C4-2B (cell line): ENCODE measurements around the gene GOLT1A.

Source experiments
- CTCF ChIP-seq: fragments of 450-650 bp; conservative IDR thresholded peaks from 2 replicates; pipeline ENCODE4 v1.5.1; 2017; ENCODE audit warnings: mild to moderate bottlenecking
- ZFX ChIP-seq: fragments of 450-650 bp; IDR thresholded peaks from 2 replicates; pipeline ENCODE4 v1.6.1; 2017

DNA sequence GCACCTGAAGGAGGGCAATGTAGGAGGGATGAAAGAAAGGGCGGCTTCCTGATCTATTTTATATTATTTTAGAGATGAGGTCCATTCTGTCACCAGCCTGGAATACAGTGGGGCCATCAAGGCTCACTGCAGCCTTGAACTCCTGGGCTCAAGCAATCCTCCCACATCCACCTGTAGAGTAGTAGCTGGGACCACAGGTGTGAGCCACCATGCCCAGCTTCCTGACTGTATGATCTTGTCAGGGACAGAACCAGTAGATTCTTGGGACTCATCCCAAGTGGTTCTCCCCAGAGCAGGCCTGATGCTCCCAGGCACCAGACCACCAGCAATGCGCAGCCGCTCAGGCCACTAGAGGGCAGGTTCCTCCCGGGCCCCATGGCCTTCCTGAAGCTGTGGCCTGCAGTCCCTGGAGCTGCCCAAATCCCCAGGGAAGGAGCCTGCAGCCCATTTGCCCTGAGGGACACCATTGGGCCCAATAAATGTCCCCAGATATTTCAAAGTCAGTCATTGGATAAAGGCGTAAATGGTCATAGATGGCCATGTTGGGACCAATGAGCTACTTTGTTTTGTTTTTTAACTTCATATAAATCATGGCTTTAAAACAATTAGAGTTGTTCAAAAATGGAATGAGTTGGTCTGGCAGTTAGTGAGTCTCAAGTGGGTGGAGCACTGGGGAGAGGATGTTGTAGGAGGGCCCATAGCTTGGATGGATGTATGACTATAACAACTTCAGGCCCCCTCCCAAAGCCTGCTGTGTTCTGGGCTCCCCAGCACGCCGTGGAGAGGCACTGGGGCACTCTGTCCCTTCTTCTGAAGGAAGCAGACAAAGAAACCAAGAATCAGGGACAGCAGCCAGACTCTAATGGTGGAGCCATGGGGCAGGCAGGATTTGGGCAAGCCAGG lies 44.7 kb upstream of the GOLT1A start:
- peak; percentile 83 for TF ChIP-seq CTCF
- no peak for TF ChIP-seq ZFX
